Pulmonary artery endothelial cell (primary cell): Measurements from ENCODE around the gene UBAC1. TPM values are rescaled to one million over a fixed set of nuclear protein-coding genes. Genes with fewer than 3 reads are reported as not detected.

ENCODE experiments used
- DNase-seq: peaks from one replicate; pipeline ENCODE4 v3.0.0-alpha.2; 2011; ENCODE audit warnings: low read depth, low spot score
- total RNA-seq: library from RNA; depleted of rRNA; stranded (reverse); fragments of >200 nt; gene quantifications from 2 replicates; pipeline ENCODE4 v1.2.3, GENCODE V29; 2014

The UBAC1 gene
- 37.7 and 38.5 TPM in 2 replicates for total RNA-seq

GRCh38 chr9:135961277-135961715 lies at the start of gene UBAC1:
Gene UBAC1 (minus strand): TSS chr9:135961373. CDS start chr9:135961162, 211 bp downstream.
- DNase-seq: peak; percentile 81

DNA sequence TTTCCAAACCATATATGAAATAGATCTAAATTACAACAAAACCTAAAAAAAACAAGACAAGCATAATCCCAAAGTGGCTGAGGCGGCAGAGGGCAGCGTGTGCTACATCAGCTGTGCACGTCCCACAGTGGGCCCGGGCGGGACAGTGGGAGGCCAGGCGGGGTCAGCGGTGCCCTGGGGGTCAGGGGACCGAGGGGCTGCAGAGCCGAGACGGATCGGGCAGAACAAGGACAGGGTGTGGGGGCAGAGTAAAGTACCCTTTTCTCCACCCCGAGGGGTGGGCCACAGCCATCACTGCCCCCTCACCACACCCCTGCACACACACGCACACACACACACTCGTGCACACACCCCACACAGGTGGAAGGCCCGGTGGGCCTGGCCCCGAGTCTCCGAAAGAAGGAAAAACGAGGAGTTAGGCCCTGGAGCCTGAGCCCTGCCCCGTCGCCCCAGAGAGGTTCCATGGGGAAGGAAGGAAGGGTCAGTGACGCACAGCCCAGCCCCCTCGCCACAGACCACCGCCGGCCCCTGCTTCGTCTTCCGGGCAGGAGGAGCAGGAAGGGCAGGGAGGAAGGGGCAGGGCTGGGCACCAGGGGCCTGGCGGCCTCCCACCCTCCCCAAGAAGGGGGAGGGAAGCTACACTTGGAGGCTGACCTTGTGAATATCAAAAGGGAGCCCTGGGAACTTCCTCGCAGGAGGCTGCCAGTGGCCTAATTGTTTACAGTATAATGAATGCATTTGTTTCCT lies 49.6 kb upstream of the UBAC1 start:
- no peak for DNase-seq

GRCh38 chr9:136010176-136010575 lies 49.0 kb upstream of the UBAC1 start:
- no peak for DNase-seq

GRCh38 chr9:136009516-136009915 lies 48.3 kb upstream of the UBAC1 start:
- no peak for DNase-seq

GRCh38 chr9:136008693-136008997 lies 47.5 kb upstream of the UBAC1 start:
- DNase-seq: no peak

- no peak for DNase-seq
These were observed 46.9 kb upstream of the UBAC1 start for GRCh38 chr9:136007934-136008692.

- no peak for DNase-seq
These were observed 46.2 kb upstream of the UBAC1 start for GRCh38 chr9:136007276-136007933.

DNA sequence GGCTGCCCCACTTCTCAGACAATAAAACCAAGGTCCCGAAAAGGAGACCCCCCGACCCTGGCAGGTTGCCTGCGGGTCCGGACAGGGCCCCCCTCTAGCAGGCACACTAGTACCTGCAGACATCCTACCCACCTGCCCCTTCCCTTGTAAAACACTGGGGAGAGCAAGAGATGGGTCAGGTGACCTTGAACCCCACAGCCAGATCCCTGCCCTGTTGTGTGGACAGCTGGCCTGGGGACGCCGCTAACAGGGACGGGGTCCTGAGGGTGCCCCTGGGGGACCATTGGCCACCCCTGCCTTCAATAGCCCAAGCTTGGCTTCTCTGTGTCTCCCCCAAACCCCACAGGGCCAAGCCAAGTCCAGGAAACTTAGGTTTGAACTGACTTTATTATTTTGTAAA lies 45.0 kb upstream of the UBAC1 start:
- DNase-seq: no peak

DNA sequence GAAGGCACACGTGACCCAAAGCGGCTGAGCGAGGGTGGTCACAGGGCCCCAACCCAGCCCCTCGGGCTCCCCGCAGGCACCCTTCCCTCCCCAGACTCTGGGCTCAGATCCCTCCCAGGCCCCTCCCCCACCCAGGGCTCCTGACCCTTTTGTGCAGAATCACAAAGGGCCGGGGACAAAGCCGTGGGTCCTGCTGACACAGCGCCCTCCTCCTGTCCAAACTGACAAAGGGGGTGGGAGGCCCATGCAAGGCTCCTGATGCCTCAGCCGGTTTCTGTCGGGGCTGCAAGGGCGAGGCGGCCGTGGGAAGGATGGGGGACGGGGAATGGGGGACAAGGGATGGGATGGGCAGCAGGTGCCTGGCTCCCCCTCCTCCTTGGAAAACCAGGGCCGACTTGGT lies 43.5 kb upstream of the UBAC1 start:
- no peak for DNase-seq

DNA sequence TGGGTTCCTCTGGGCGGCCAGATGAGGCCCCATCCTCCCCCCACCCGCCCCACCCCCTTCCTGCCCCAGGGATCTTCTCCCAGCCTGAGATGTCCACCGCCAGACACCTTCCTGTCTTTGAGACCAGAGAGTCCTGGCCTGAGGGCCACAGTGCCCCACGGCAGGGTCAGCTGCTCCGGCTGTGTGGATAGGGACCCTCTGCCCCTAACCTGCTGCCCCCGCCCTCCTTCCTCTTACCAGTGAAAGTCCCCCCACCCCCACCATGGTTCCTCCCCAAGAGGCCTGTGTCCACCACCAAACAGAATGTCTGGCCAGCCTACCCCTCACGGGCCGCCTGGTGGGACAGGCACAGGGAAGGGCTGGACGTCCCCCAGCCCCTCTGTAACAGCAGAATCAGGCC lies 43.0 kb upstream of the UBAC1 start:
- DNase-seq: no peak

- DNase-seq: no peak
These were observed 42.4 kb upstream of the UBAC1 start for GRCh38 chr9:136003411-136004218.

- DNase-seq: no peak
These were observed 41.7 kb upstream of the UBAC1 start for GRCh38 chr9:136002881-136003280.

GRCh38 chr9:136002215-136002614 lies 41.0 kb upstream of the UBAC1 start:
- no peak for DNase-seq

DNA sequence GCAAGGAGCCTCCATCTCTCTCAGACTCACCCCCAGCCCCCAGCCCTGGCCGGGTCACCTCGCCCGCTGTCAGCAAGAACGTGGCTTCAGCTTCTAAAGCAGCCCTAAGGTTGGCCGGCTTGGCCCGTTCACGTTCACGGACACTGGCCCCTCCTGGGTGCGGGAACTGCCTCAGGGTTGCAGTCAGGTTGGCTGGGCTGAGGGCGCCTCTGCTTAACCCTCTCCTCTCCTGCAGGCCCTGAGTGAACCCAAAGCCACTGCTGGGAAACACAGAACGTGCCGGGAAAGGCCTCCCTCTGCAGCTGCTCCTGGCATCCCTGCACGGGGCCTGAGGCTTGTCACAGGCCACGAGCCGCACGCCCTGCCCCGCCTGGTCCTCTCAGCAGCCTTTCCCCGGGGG lies 40.1 kb upstream of the UBAC1 start:
- no peak for DNase-seq

DNA sequence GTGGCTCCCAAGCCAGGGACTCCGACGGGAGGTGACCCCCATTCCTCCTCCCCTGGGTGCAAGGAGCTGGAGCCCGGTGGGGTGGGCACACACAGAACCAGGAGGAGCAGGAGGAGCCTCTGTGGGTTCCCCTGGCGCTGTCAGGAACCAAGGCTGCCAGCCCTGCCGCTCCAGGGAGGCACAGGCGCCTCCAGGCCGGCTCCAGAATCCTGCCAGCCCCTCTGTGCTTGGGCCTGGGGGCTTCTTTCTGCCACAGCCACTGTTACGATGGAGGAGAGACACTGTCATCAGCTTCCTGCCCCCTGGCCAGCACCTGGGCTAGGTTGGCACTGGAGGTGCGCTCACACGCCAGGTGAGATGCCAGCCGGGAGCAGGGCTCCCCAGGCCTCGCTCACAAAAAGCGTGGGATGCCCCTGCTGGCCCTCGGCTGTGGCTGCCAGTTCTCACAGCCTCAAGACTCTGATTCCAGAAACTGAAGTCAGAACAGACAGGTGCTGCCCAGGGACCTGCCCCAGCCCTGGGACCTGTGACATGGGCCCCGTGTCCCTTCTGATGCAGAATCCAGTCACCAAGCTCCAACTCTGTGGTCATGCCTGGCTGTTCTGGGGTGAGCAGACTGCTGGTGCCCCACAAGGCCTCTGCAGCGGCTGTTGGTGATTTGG lies 37.4 kb upstream of the UBAC1 start:
- no peak for DNase-seq

GRCh38 chr9:135998016-135998380 lies 36.8 kb upstream of the UBAC1 start:
- no peak for DNase-seq

DNA sequence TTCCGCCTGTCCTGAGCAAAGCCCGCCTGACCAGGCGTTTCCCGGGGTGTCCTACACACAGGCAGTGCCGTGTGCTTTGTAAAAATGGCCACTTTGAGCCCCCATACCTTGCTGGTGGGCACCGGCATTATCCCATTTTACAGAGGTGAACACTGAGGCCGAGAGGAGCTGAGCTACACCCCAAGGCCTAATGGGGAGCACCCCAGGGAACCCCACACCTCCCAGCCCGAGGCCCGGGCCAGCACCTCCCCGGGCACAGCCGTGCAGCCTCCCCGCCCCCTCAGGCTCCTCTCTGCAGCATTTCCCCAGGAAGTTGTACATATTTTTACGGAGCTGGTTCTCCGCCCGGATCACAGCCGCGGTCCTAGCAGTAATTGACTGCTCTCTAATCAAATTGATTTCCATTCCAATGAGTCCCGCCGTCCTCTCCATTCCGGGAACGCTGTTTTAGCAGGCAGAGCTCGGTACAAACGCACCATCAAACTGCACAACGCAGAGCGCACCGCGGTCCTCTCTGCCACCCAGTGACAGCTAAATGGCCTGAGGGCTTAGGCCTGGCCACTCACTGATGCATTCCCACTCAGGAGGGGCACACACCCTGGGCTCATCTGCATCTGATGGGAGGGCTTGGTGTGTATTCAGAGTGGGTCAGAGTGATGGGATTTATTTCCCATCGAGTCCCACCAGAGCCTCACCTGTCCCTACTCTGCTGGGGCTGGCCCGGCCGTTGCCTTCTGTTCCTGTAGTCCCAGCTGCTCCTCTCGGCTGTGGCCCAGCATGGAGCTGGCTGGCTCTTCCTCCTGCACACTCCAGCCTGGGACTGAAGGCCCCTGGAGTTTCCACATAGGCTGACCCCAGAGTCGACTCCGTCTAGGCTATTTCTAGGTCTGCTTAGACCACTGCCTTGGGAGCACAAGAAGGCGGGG lies 36.2 kb upstream of the UBAC1 start:
- no peak for DNase-seq

GRCh38 chr9:135995816-135996215 lies 34.6 kb upstream of the UBAC1 start:
- no peak for DNase-seq

GRCh38 chr9:135994501-135995192 lies 33.5 kb upstream of the UBAC1 start:
- DNase-seq: no peak
